Sigmoid colon (tissue), 4 donors: ENCODE measurements around the gene LGR6.

Experiments used
- CTCF ChIP-seq, 4 experiments: fragments of 450-650 bp in 3 of 4; fragments of 200-600 bp in 1 of 4; IDR thresholded peaks; one replicate each; pipeline ENCODE4 v1.5.1; 2016 to 2019; ENCODE audit warnings: antibody characterized with exemption in 4 of 4, mild to moderate bottlenecking in 3 of 4, moderate library complexity in 2 of 4
- POLR2A ChIP-seq, 2 donors: fragments of 450-650 bp; IDR thresholded peaks; one replicate each; pipeline ENCODE4 v1.6.1; 2016; ENCODE audit warnings: antibody characterized with exemption in 2 of 2, mild to moderate bottlenecking in 2 of 2, moderate library complexity in 2 of 2
- POLR2AphosphoS5 ChIP-seq, 4 donors: sonication (generic); formaldehyde crosslinking; IDR thresholded peaks; one replicate each; pipeline ENCODE4 v1.6.1; 2017; ENCODE audit warnings: antibody characterized with exemption in 4 of 4

- no peak for TF ChIP-seq POLR2A (IDR thresholded peaks at IDR 0.05)
- no peak for TF ChIP-seq CTCF (IDR thresholded peaks at IDR 0.05)
- TF ChIP-seq POLR2AphosphoS5 (IDR thresholded peaks at IDR 0.05) = no peak
Measured at GRCh38 chr1:202164271-202165037, 29.1 kb upstream of the LGR6 start.
